GM21786 (cell line): Measurements from ENCODE around the gene SCN4B.

Experiments used
- ATAC-seq: cut with Tn5 transposase; IDR thresholded peaks from one replicate; pipeline ENCODE4 v1.9.1; 2021; ENCODE audit not compliant: unreplicated experiment

Gene SCN4B

DNA sequence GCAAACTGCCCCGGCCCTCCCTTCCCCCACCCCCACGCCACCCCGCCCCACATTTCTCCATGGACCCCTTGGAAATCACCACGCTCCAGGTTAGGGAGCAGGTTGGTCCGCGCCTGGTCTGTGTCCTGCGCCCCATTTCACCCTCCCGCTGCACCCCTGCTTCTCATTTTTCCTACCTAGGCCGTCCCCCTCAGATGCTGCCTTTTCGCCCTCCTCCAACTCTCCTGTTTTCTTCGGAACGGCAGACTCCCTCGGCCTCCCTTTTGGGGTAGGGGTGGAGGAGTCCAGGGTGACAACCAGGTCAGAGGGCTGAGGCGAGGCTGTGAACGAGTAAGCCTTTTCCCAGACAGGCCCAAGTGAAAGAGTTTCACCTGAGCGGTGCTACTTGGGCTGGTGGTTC, 893 bp upstream of the SCN4B start:
- no peak for ATAC-seq

DNA sequence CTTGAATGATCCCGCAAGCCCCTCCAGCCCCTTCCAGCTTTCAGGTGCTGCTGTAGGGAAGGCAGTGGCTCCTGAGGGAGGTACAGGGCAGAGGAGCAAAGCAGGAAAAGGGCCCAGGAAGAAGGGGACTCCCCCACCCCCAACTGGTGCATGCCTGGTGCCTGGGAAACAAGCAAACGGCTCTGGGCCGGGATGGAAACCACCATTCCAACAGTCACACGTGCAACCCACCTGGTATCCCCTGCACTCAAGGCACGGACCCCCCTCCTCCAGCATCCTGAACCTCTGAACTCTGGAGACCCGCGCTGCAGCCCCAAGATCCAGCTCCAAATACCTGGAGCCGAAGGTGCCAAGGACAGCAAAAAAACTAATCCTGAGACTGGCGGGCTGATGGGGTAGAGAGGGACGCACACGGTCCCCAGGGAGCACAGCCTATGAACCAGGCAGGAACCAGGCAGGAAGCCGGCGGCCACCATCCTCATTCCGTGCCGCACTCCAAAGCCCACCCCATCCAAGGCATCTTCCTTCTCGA, 537 bp downstream of the SCN4B start:
- ATAC-seq, result no peak

DNA sequence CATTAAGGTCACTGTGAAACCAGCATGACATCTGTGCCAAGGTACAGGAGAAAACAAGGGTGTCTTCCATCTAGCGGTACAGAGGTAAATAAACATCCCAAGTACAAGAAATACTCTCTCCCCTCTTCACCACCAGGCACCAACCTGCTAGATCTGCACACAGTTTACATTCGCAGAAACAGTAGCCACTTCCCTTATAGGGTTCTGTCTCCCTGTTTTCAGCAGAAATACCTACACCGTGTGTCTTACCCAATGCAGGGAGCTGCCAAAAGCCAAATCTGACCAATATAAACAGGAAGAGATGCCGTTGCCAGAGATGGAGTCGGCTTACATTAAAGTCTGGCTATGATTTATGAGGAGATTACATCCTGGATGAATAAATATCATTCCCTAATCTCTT, 1.2 kb downstream of the SCN4B start:
- no peak for ATAC-seq

DNA sequence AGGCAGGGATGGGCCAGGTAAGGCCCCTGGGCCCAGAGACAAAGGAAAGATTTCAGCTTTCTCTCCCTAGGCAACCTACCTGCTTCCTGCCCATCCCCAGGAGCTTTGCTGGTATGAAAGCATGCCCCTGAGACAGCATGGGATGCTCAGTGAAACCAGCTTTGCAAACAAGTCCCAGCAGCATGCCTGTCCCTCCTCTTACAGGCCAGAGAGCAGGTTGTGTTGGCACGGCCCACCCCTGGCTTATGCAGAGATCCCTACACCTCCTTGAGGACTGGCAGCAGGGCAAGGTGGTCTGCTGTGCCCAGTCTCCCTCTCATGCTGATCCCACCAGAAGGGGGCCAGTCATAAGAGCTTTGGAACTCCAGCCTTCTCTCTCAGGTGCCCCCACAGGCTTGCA, 3.1 kb downstream of the SCN4B start:
- no peak for ATAC-seq

DNA sequence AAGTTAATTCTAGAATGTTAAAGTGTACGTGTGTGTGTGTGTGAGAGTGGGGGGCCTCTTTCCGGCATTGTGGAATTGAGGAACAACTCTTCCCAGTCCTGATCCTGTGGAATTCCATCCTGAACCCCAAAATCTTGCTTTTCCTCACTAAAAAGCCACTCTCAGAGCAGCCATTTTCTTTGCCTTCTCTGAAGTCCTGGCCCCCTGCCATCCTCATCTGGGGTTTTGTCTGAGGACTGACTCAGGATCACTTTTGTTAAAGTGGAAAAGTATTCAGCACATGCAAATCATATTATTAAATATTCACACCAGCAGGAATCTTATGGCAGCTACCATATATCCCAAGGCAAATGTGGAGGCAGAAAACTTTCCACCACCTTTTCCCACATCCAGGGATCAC, 3.8 kb downstream of the SCN4B start:
- no peak for ATAC-seq

DNA sequence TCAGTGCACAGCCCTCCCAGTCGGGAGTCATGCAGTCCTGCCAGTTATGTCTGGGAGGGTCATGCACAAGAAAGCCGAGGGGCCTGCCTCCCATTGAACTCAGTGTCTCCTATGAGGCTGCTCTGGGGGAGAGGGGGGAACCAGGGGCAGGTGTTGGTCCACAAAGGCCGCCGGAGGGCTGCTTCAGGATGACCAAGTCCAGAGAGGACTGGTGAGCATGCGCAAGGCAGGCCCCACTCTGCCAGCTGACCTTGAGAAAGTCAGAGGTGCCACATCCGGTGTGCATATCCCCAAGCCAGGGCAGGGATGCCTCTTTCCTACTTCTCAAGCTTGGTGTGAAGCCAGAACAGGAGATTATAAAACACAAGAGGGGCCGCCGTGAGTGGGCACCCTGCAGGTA, 4.4 kb downstream of the SCN4B start:
- no peak for ATAC-seq

DNA sequence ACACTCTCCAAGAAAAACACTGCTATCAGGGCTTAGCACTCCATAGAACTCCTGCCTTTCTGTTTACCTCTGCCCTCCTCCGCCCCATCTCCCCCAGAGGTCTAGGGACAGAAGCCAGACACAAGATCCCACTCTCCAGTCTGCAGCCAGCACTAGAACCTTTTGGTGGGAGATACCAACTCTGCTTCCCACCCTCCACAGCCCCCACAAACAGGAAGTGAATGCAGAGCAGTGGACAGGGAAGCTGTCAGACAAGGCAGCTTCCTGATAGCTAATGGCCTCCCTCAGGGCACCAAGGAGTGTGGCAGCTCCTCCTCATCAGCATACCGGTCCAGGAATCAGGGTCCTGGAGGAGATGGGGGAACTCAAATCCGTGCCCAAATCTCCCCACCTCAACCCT, 5.1 kb downstream of the SCN4B start:
- no peak for ATAC-seq

DNA sequence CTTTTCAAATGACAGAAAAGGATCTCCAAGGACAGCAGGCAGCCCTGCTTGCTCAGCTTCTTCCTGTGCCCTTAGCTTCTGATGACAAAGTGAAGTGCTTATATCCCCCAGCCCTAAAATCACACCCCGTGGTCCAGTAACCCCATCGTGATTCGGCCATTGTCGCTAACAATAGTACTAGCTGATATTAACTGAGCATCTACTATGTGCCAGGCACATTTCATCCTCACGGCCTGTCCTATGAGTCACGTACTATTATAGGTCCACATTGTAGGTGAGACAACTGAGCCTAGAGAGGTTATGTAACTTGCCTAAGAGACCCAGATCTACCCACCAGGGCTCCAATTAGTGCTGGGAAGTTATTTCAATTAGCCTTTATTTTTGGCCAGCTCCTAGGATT, 6.1 kb downstream of the SCN4B start:
- no peak for ATAC-seq

DNA sequence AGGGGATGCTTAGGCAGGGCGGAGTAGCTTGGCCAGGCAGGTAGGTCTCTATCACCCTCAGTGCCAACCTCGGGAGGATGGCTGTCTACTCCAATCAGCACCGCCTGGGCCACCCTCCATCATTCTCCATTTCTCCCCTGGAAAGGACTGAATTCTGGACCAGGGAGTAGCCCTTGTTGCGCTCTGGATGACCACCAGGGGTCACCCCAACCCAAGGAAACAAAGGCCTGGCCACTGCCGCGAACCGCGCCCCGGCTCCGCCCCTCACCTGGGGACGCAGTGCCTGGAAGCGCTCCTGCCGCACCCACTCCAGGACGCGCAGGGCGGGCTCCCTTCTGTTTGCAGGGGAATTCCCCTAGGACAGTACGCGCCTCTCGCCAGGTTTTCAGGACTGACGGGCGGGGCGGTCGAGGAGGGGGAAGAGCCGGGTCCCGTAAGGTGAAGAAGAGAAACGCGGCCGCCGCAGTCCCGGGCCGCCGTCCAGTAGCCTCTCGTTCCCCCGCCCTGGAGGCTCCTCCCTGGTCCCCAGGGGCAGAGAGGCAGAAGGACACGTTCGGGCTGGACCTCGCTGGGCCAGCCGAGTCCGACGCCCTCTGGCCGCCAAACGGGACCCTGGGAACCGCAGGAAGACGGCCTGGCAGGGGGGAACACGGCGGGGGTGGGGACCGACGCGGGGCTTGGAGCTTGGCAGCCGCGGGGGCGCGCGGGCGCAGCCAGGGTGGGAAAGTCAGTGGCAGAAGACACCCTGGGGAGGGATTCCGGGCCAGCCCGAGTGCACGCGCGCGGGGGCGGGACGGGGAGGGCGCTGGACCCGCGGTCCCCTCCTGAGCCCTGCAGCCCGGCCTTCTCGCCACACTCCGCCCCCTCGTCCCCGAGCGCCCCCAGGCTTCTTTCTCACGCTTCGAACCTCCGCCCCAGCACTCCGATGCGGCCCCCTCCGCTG, 7.1 kb downstream of the SCN4B start:
- peak; percentile 73 for ATAC-seq

DNA sequence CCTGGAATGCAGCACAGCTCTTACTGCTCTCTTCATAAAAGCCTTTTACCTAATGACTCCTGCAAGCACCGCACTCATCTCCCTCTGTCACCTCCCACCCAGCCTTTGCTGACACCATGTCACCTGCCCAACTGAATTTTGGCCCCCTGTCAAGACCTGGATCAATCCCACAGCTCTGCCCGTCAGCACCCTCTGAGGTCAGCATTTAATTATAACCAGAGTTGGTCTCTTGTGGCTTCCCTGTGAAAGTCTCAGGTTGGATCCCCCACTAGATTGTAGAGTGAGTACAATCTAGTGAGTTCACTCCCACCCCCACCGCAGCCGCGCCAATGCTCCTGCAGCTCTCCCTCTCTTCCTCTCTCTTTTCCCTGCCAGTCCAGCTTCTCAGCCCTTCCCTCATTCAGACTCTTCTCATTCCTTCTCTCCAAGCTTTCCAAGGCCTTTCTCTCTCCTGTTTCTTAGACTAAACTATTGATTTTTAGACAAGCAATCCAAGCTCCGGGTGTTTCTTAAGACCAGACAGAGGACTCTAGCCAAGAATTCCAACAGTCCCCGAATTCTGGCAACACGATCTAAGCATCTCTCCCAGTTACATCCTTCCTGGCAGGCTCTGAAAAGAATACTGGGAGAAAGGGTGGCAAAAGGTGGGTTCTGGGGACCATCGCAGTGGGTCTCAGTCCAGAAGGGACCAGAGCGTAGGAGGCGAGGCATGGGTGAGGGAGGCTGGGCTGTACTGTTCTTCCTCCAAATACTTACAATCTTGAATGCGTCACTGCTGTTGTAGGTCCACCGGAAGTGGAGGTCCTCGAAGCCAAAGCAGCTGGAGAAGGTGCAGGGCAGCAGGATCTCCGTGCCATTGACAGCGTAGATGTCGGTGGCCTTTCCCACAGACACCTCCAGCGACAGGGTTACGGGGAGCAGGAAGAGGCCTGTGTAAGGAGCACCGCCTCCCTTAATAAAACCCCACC, 8.0 kb downstream of the SCN4B start:
- no peak for ATAC-seq

DNA sequence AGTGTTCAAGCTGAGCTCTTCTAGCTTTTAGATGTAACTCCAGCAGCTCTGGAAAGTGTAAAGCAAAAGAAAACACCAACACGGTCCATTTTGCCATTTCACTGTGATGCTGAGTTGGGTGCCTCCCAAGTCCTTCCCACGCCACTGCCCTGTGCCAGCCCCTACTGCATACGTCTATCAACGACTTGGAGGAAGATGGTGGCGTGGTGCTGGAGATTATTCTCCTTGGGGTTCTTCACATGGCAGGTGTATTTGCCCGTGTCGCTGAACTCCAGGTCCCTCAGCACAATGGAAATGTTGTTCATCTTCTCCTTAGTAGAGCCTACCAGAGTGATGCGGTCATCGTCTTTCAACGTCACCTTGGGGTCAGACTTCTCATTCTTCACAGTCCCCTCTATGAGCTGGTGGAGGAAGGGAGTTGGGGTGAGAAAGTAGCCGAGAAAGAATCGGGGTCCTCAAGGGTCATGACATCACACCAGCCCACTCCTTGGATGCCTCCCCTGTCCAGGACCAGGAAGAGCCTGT, 8.9 kb downstream of the SCN4B start:
- ATAC-seq, result no peak

DNA sequence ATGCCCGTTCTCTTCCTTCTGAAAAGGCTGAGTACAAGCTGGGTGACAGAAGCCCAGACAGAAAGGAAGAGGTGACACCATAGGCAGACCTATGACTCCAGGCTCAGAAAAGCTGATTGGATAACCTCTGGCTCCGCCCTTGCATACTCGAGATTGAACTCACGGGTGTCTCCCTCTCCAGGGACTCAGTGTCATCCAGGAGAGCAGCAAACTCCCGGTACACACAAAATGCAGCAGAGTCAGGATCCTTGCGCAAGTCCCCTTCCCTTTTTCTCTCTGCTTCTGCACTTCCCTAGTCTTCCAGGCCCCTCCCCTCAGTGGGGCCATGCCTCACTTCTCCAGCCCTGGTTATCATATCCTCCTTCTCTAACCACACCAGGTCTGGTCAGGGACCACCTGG, 9.8 kb downstream of the SCN4B start:
- ATAC-seq, result no peak

DNA sequence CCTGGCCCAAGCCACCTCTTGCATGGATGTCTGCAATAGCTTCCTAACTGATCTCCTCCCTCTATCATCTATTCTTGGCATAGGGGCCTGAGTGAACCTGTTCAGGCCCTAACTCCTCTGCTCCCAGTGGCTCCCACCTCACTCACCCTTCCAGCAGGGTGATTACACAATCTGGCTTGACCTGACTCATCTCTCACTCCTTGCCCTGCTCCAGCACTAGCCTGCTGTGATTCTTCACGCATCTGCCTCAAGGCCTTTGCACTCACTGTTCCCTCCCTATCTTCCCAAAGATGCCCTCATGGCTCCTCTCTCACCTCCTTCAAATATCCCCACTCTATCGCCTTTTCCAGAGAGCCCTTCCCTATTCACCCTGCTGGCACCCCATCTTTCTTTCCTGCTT, 10.5 kb downstream of the SCN4B start:
- no peak for ATAC-seq

DNA sequence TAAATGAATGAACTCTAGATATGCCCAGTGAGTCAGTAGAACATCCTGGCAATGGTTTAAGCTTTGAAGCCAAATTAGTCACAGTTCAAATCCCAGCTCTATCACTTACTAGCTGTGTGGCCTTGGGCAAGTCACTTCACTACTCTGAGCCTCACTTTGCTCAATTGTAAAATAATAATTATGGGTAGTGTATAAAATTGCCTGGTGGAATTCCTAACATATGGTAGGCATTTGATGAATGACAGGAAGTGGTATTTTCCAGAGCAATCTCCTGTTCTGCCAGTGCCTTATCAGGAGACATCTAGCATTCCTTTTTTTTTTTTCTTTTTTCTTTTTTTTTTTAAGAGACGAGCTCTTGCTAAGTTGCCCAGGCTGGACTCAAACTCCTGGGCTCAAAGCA, 13.0 kb downstream of the SCN4B start:
- ATAC-seq, result no peak

DNA sequence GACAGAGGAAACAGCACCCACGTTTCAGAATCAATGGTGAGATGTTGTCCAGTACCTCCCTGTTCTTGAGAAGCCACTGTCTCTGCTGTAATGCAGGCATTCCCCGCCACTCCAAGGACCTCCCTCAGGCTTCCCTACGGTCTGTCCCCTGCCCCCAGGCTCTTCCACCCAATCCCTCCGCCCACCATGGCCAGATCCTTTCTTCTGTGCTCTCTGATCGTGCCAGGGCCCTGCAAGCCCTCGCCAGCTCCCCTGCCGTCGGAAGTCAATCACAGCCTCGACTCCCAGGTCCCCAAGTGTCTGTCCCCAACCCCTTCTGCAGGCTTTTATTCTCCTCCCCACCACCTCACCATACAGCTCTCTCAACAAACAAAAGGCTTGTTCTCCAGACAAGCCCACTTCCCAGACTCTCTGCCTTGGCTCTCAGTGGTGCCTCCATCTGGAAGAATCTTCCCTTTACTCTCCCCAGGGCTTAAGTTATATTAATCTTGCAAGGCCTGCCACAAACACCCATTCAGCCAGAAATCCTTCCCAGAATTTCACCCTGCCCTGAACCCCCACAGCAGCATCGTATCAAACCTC, 13.7 kb downstream of the SCN4B start:
- no peak for ATAC-seq

DNA sequence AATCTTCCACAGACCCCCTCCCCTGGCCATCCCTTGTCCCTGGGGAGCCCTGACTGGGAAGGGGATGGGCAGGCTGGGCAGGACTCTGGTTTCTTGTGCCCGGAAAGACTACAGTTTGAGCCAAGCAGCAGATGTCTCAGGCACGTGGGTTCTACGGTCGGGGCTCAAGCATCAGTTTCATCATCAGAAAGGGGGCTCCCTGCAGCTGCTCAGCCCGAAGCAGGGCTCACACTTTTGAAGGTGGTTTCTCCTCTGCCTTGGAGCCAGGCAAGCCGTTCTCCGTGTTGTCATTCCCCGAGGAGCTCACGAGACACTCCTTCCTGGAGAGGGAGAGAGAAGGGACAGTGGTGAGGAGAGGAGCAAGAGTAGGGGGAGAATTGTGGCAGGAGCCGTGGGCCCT, 15.8 kb downstream of the SCN4B start:
- no peak for ATAC-seq

DNA sequence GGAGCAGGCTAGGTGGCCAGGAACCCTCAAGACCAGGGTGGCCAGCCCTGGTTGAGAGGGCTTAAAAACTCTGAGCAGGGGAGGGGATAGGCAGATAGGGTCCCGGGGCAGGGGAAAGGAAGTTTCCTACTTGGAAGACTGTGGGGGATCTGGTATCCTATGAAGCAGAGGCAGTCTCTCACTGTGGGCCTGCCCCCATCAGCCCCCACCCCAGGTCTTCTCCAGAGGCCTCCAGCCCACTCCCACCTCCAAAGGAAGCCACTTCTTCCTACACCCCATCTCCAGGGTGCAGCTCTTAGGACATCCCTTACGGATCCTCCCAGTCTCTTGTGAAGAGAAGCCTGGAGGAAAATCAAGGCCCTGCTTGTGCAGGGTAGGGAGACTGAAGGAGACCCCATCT, 16.3 kb downstream of the SCN4B start:
- no peak for ATAC-seq

DNA sequence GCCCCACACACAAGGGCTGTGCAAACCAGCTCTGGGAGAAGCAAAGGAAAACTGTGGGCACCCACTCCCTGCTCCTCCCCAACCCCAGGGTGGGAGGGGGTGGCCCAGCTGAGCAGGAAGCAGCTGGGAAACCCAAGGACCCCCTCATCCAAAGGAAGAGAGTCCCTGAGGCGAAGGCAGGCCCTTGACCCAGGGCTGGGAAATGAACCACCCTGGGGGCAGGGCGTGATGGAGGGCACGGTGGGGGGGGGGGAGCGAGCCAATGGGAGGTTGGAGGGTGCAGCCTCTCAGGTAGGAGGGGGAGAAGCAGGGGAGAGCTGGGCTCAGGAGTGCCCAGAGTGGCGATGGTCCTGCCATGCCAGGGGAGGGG, 16.8 kb downstream of the SCN4B start:
- ATAC-seq, result no peak

DNA sequence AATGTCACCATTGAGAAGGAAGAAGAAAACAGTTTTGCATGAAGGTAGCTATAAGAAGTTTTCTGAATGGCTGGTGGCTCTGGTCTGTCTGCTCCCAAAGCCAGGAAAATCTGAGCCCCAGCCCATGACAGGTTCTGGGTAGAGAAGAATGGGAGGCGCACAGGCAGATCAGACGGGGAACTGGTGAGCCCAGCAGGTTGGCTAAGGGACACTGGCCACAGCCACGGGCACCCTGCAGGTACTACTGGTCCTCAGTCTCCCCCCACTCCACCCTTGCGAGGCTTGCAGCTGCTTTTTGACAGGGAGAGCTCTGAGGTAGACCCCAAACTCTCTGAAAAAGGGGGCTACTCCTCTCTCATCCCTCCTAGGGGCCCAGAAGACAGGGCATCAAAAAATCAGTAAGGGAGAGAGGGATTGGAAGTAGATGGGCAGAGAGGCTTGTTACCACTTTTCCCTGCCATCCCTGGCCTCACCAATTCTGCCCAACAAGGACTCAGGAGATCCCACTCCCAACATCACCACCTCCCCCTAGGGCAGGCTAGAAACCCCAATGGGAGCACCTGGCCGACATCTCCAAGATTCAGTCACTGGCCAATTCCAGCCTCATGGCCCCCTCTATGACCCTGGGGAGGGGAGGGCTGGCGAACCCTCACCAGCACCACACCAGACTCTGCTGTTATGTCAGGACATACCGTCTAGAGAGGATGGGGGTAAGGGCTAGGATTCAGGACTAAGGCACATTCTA, 17.4 kb downstream of the SCN4B start:
- no peak for ATAC-seq

DNA sequence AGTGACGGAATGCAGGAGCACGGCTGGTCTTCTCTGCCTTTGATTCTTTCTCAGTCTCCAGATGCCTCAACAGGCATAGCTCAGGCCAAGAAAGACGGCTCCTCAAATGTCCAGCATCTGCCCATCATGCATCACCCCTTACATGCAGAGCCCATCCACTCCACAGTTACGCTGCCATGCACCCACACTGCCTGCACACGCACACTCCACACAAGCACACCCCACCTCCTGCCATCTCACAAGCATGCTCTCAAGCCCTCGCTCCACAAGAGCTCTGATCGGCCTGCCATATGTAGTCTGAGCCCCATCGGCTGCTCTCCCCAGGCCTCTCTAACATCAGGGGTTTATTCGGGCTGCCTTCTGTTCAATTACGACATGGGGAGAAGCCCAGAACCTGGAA, 18.8 kb downstream of the SCN4B start:
- ATAC-seq, result no peak
